ENCODE results near the gene FOXE3.

- TF ChIP-seq CTCF (IDR thresholded peaks at IDR 0.05; ENCODE audit: borderline replicate concordance, extremely low read depth, low read length, poor library complexity, severe bottlenecking) = no peak
- TF ChIP-seq EZH2 (IDR thresholded peaks at IDR 0.05; ENCODE audit: borderline replicate concordance, low read depth, low read length, severe bottlenecking) = no peak
Measured at GRCh38 chr1:47396671-47397196, 19.4 kb upstream of the FOXE3 start.
